Osteocyte (in vitro differentiated cells): ENCODE data around the gene PPIH. TPM values are rescaled to one million over a fixed set of nuclear protein-coding genes. Genes with fewer than 3 reads are reported as not detected.
"Not testable (repeated sequence)": the region's sequence is repeated elsewhere in the genome, so short reads cannot be mapped to it uniquely, and the experiment has no call there.

Source experiments
- DNase-seq: peaks from one replicate; pipeline ENCODE4 v3.0.0; 2021; ENCODE audit warnings: mixed read lengths; ENCODE audit not compliant: unreplicated experiment; ENCODE audit errors: extremely low spot score
- H3K27ac Mint-ChIP-seq: one replicate; pipeline ENCODE4 v1.8.0; 2021; ENCODE audit warnings: mild to moderate bottlenecking, mixed read lengths; ENCODE audit not compliant: unreplicated experiment
- H3K27me3 Mint-ChIP-seq: one replicate; pipeline ENCODE4 v1.8.0; 2021; ENCODE audit warnings: mixed read lengths; ENCODE audit not compliant: unreplicated experiment
- H3K36me3 Mint-ChIP-seq: one replicate; pipeline ENCODE4 v1.8.0; 2021; ENCODE audit warnings: mixed read lengths; ENCODE audit not compliant: unreplicated experiment
- H3K4me1 Mint-ChIP-seq: one replicate; pipeline ENCODE4 v1.8.0; 2021; ENCODE audit warnings: mixed read lengths; ENCODE audit not compliant: unreplicated experiment
- H3K4me3 Mint-ChIP-seq: one replicate; pipeline ENCODE4 v1.8.0; 2021; ENCODE audit warnings: mild to moderate bottlenecking, moderate library complexity, mixed read lengths; ENCODE audit not compliant: unreplicated experiment
- H3K9me3 Mint-ChIP-seq: one replicate; pipeline ENCODE4 v1.8.0; 2021; ENCODE audit warnings: mixed read lengths; ENCODE audit not compliant: unreplicated experiment
- total RNA-seq: library from RNA; stranded (reverse); gene quantifications from 2 replicates; pipeline ENCODE4 v1.2.1, GENCODE V29; 2021
- TF ChIP-seq, protein P1 (sequence below): fragments of 200-600 bp; sonication (generic); IDR thresholded peaks from 2 replicates; pipeline ENCODE4 v1.5.0; 2021; ENCODE audit warnings: antibody characterized with exemption, mild to moderate bottlenecking, moderate library complexity

The PPIH gene
- total RNA-seq, 1 donor from 2014 or later, result 30.2 TPM

DNA sequence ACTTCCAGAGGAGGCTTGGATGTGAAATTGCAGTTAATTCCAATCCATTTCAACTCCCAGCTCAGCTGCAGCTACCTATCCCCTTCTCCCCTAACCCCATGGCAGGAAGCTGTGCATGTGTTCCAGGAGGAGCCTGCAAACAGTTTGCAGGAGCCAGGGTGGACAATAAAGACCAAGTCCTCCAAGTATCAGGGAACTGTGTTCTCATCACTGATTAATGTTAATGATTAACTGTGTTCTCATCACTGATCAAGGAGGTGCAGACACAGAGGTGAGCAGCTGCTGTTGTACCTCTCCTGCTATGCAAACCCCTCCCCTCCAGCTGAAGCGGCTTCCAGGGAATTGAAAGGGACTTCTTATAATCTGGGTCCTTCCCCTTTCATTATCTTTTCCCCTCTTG is 62.6 kb downstream of the PPIH start:
- Mint-ChIP-seq H3K27ac (peak overlapping the region; percentile 33), H3K9me3 (peaks cover 5% of the 10 kb centered on the region), H3K36me3 (peaks cover 13% of the 10 kb centered on the region), H3K4me1 (peaks cover 2% of the 10 kb centered on the region), H3K4me3 (no peak overlapping the region), H3K27me3 (no peaks in the 10 kb centered on the region)
- TF ChIP-seq, protein P1, sequence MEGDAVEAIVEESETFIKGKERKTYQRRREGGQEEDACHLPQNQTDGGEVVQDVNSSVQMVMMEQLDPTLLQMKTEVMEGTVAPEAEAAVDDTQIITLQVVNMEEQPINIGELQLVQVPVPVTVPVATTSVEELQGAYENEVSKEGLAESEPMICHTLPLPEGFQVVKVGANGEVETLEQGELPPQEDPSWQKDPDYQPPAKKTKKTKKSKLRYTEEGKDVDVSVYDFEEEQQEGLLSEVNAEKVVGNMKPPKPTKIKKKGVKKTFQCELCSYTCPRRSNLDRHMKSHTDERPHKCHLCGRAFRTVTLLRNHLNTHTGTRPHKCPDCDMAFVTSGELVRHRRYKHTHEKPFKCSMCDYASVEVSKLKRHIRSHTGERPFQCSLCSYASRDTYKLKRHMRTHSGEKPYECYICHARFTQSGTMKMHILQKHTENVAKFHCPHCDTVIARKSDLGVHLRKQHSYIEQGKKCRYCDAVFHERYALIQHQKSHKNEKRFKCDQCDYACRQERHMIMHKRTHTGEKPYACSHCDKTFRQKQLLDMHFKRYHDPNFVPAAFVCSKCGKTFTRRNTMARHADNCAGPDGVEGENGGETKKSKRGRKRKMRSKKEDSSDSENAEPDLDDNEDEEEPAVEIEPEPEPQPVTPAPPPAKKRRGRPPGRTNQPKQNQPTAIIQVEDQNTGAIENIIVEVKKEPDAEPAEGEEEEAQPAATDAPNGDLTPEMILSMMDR, result no peak
- DNase-seq, result no peak

DNA sequence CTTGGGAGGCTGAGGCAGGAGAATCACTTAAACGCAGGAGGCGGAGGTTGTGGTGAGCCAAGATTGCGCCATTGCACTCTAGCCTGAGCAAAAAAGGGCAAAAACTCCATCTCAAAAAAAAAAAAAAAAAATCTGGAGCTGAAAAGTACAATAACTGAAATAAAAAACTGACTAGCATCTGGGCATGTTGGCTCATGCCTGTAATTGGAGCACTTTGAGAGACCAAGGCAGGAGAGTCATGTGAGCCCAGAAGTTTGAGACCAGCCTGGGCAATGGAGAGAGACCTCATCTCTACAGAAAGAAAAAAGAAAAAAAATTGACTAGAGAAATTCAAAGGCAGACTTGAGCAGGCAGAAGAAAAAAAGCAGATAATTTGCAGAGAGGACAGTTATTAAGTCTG is 63.7 kb downstream of the PPIH start:
- peaks cover 5% of the 10 kb centered on the region for H3K9me3 Mint-ChIP-seq
- H3K36me3 Mint-ChIP-seq, result peaks cover 8% of the 10 kb centered on the region
- DNase-seq, result no peak
- H3K27ac Mint-ChIP-seq, result no peak overlapping the region
- H3K4me1 Mint-ChIP-seq, result peaks cover 2% of the 10 kb centered on the region
- TF ChIP-seq, protein P1, result no peak
- H3K27me3 Mint-ChIP-seq, result no peaks in the 10 kb centered on the region
- H3K4me3 Mint-ChIP-seq, result no peak overlapping the region

DNA sequence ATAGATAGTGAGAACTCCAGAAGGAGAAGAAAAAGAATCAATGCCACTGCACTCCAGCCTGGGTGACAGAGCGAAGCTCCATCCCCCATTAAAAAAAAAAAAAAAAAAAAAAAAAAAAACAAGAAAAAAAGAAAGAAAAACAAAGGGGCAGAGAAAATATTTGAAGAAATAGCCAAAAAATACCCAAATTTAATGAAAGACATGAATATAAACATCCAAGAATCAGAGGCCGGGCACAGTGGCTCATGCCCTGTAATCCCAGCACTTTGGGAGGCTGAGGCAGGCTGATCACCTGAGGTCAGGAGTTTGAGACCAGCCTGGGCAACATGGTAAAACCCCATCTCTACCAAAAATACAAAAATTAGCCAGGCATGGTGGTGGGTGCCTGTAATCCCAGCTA is 64.2 kb downstream of the PPIH start:
- not testable (repeated sequence) for H3K27ac Mint-ChIP-seq, H3K27me3 Mint-ChIP-seq

DNA sequence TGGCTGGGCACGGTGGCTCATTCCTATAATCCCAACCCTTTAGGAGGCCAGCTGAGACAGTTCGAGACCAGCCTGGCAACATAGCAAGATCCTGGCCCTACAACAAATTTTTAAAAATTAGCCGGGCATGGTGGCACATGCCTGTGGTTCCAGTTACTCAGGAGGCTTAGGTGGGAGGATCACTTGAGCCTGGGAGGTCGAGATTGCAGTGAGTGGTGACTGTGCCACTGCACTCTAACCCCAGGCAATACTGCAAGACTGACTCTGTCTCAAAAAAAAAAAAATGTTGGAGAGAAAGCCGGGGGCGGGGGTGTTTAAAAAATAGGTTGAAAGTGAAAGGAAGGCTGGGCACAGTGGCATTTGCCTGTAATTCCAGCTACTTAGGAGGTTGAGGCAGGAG is 65.3 kb downstream of the PPIH start:
- Mint-ChIP-seq H3K9me3 (peaks cover 5% of the 10 kb centered on the region), H3K36me3 (peaks cover 2% of the 10 kb centered on the region), H3K4me3 (no peak overlapping the region), H3K4me1 (peaks cover 2% of the 10 kb centered on the region), H3K27me3 (no peaks in the 10 kb centered on the region), H3K27ac (no peak overlapping the region)
- TF ChIP-seq, protein P1, result no peak
- peak; percentile 32 for DNase-seq

More for the DNA sequence above, 64.2 kb downstream of the PPIH start:
- DNase-seq, H3K4me3 Mint-ChIP-seq, H3K36me3 Mint-ChIP-seq, H3K4me1 Mint-ChIP-seq, H3K9me3 Mint-ChIP-seq: not testable (repeated sequence)

DNA sequence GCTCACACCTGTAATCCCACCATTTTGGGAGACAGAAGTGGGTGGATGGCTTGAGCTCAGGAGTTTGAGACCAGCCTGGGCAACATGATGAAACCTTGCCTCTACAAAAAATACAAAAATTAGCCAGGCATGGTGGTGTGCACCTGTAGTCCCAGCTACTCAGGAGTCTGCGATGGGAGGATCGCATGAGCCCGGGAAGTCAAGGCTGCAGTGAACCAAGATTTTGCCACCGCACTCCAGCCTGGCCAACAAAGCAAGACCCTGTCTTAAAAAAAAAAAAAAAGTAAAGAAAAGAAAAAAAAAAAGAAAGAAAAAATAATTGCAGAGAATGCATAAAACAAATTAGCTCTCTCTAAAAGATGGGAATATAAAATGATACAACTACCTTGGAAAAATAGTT is 67.6 kb downstream of the PPIH start:
- peak; percentile 36 for DNase-seq
- not testable (repeated sequence) for H3K4me1 Mint-ChIP-seq, H3K27me3 Mint-ChIP-seq, H3K4me3 Mint-ChIP-seq, H3K36me3 Mint-ChIP-seq, H3K9me3 Mint-ChIP-seq, H3K27ac Mint-ChIP-seq

Other genes with a start within 250 kb of the PPIH start
- 0.31 and 0.40 TPM in 2 replicates for gene ZMYND12, start 202.4 kb upstream of the PPIH start, total RNA-seq
- 41.7 TPM in 2 replicates for gene PPCS, start 201.9 kb upstream of the PPIH start, total RNA-seq
- 3.3 and 4.1 TPM in 2 replicates for gene CCDC30, start 195.1 kb upstream of the PPIH start, total RNA-seq
- 529 and 538 TPM in 2 replicates for gene YBX1, start 24.0 kb downstream of the PPIH start, total RNA-seq
- gene CLDN19, start 81.8 kb downstream of the PPIH start, total RNA-seq, result not detected in 2 replicates
- gene P3H1, start 108.6 kb downstream of the PPIH start, total RNA-seq, result 210 and 221 TPM in 2 replicates
- 5.3 and 5.6 TPM in 2 replicates for gene C1orf50, start 108.8 kb downstream of the PPIH start, total RNA-seq
- gene TMEM269, start 126.6 kb downstream of the PPIH start, total RNA-seq, result 0.21 and 0.67 TPM in 2 replicates
- 13.2 and 13.8 TPM in 2 replicates for gene ERMAP, start 158.7 kb downstream of the PPIH start, total RNA-seq
- gene SVBP, start 159.0 kb downstream of the PPIH start, total RNA-seq, result 36.5 and 36.8 TPM in 2 replicates
- gene ZNF691, start 188.2 kb downstream of the PPIH start, total RNA-seq, result 8.7 and 10.7 TPM in 2 replicates